GM06990 (cell line): ENCODE measurements around the gene CAMTA1.

Source experiments
- DNase-seq: peaks from one replicate; pipeline ENCODE4 v3.0.0-alpha.2; 2011; ENCODE audit not compliant: insufficient read length; ENCODE audit errors: extremely low read depth
- H3K27me3 ChIP-seq: replicated peaks from 2 replicates; pipeline ENCODE4 v1.6.0; 2011; ENCODE audit warnings: low read length; ENCODE audit not compliant: control insufficient read depth, insufficient read depth
- H3K36me3 ChIP-seq: 2 replicates; pipeline ENCODE4 v1.5.1; 2011; ENCODE audit warnings: low read length; ENCODE audit not compliant: control insufficient read depth, insufficient read depth
- H3K4me3 ChIP-seq: replicated peaks from 2 replicates; pipeline ENCODE4 v1.5.1; 2011; ENCODE audit warnings: low read depth, mild to moderate bottlenecking, control low read depth, low read length
- TF ChIP-seq, protein P1 (sequence below): IDR thresholded peaks from 2 replicates; pipeline ENCODE4 v1.5.1; 2011; ENCODE audit warnings: low read length, control low read depth, mild to moderate bottlenecking, inconsistent platforms; ENCODE audit not compliant: insufficient read depth, poor library complexity, severe bottlenecking

The CAMTA1 gene

DNA sequence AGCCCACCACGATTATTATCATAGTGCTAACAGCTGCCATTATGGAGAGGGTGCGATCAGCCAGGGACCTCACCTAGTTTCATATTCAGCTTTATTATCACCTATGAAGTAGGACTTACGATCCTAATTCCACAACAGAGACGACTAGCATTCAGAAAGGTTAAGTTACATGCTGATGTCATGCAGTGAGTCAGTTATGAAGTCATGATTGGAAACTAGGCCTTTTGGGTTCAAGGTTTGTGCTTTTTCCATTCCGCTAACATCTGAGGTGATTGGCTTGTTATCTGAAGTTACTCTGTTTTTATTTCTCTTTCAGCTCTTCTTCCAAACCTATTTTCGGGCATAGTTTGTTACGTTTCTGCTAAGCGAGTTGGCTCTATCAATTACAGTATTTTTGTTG lies 251.1 kb downstream of the CAMTA1 start:
- no peaks in the 10 kb centered on the region for H3K27me3 ChIP-seq
- no peak overlapping the region for H3K4me3 ChIP-seq
- DNase-seq: no peak
- no peaks in the 10 kb centered on the region for H3K36me3 ChIP-seq
- TF ChIP-seq, protein P1, sequence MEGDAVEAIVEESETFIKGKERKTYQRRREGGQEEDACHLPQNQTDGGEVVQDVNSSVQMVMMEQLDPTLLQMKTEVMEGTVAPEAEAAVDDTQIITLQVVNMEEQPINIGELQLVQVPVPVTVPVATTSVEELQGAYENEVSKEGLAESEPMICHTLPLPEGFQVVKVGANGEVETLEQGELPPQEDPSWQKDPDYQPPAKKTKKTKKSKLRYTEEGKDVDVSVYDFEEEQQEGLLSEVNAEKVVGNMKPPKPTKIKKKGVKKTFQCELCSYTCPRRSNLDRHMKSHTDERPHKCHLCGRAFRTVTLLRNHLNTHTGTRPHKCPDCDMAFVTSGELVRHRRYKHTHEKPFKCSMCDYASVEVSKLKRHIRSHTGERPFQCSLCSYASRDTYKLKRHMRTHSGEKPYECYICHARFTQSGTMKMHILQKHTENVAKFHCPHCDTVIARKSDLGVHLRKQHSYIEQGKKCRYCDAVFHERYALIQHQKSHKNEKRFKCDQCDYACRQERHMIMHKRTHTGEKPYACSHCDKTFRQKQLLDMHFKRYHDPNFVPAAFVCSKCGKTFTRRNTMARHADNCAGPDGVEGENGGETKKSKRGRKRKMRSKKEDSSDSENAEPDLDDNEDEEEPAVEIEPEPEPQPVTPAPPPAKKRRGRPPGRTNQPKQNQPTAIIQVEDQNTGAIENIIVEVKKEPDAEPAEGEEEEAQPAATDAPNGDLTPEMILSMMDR: no peak

DNA sequence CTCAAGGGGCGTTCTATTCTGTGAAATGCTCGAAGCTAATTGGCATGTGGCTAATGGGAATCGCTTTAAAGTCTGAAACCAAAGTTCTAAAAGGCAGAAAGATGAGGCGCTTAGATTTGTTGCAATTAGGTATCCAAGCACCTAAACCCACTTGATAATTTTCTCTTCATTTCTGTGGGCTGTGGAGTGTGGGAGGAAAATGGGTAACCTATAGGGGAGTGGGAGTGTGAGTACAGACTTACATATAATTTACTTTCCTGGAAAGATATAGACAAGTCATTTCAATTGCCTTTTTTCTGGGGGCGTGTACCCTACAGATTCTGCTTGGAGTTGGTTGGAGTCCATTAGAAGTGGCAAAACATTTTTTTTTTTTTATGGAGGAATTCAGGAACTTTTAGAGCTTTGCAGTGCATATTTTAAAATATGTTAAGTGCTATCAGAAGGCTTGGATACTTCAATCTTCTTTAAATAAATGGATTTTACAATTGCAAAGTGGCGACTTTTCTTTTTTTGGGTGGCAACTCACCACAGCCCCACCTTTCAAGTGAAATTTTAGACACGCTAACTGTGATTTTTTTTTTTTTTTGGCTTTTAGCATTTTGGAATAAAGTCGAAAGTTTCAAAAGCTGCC lies 254.5 kb downstream of the CAMTA1 start:
- Histone ChIP-seq H3K4me3 (no peak overlapping the region), H3K27me3 (no peaks in the 10 kb centered on the region; the same call in 1 of the 2 replicates), H3K36me3 (no peaks in the 10 kb centered on the region)
- TF ChIP-seq, protein P1: no peak
- DNase-seq: no peak

DNA sequence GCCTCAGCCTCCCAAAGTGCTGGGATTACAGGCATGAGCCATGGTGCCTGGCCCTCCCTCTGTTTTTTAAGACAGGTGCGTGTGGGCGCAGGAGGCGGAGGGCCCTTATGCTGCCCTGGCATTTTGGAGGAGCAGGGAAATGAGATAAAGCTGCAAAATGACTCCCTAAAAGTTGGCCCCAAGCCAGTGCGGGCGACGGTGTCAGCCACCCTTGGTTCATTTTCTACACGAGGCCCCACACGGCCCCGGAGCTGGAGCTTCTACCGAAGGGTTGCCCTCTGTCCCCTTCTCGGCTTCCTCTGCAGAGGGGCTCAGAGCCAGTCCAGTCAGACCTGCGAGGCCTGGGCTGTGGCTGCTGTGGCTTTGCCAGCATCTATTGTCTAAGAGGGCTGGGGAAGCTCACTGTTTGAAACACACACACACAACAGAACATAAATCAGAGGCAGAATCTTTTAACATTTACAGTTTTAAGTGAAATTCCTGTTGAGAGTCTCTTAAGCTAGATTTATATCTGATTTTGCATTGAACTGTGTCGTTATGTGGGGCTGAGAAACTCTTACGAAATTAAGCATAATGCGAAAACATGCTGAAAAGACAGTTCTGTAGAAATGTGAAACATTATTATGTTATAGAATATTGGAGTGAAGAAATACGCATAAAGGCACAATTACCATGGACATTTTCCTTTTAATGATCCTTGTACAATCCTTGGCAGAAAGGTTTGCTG lies 255.9 kb downstream of the CAMTA1 start:
- Histone ChIP-seq H3K36me3 (no peaks in the 10 kb centered on the region), H3K27me3 (no peaks in the 10 kb centered on the region; the same call in 1 of the 2 replicates), H3K4me3 (no peak overlapping the region)
- TF ChIP-seq, protein P1: no peak
- DNase-seq: no peak

DNA sequence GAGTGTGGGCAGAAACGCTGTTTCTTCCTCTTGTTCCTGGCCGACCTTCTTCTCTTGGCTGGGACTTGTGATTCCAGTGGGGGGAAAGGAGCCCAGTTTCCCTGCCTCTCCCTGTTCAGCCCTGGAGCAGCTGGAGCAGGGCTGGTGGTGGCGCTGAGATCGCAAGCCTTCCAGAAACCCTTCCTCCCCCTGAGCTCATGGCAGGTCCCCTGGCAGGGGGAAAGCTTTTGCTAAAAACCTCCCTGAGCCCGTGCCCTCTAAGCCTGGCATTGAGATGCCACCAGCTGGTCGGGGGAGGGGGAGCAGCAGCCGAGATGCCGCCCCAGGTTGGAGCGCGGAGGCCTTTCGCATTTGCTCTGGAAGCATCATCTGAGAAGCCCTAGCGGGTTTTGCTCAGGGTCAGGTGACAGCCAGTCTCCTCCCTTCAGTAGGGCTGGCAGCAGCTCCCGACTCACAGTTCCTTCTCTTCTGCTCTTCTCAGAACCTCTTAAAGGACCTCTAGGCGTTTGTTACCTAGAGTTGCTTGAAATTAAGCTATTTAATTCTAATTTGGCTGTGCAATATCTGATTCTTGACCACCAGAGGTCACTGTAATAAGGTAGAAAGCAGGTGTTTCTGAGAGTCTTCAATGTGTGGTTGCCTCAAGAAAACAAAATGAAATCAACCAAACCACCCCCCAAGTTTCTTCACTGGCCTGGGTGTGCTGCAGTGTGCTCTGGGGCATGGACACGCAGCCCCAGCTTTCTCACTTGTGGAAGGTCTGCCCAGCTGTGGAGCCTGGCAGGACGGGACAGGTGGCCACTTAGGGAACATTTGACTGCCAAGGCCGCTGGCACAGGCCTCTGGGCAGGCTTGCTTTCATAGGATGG lies 257.3 kb downstream of the CAMTA1 start:
- TF ChIP-seq, protein P1: peak; percentile 44
- no peaks in the 10 kb centered on the region; the same call in 1 of the 2 replicates for H3K27me3 ChIP-seq
- peak; percentile 14 for DNase-seq
- no peak overlapping the region for H3K4me3 ChIP-seq
- no peaks in the 10 kb centered on the region for H3K36me3 ChIP-seq

DNA sequence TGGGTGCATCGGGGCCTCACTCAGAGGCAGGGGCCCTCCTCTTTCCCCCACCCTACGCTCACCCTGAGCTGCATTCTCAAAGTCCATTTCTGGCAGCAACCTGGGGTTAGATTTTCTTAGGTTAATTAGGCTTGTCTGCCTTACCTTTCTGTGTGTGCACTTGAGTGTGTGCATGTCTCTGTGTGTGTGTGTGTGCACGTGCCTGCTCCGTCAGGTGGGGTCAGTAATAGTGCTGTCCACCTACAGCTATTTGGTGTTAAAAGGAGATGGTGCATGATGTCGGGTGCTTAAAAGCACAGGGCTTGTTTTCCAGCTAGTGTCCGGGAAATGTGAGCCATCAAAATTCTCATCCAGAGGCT lies 257.9 kb downstream of the CAMTA1 start:
- TF ChIP-seq, protein P1: no peak
- H3K36me3 ChIP-seq: no peaks in the 10 kb centered on the region
- no peak for DNase-seq
- no peak overlapping the region for H3K4me3 ChIP-seq
- no peaks in the 10 kb centered on the region; the same call in 1 of the 2 replicates for H3K27me3 ChIP-seq
